Chondrocyte (in vitro differentiated cells): ENCODE data around the gene RS1. TPM values are rescaled to one million over a fixed set of nuclear protein-coding genes. Genes with fewer than 3 reads are reported as not detected.

Experiments
- DNase-seq: peaks from one replicate; pipeline ENCODE4 v3.0.0; 2021; ENCODE audit warnings: mixed read lengths, low spot score
- H3K27ac Mint-ChIP-seq: one replicate; pipeline ENCODE4 v1.8.0; 2021; ENCODE audit warnings: mild to moderate bottlenecking, moderate library complexity, mixed read lengths; ENCODE audit not compliant: unreplicated experiment
- H3K27me3 Mint-ChIP-seq: 2 replicates; pipeline ENCODE4 v1.8.0; 2021; ENCODE audit warnings: low read depth, mixed read lengths
- H3K36me3 Mint-ChIP-seq: 2 replicates; pipeline ENCODE4 v1.8.0; 2021; ENCODE audit warnings: low read depth, mixed read lengths
- H3K4me1 Mint-ChIP-seq: 2 replicates; pipeline ENCODE4 v1.8.0; 2021; ENCODE audit warnings: low read depth, mild to moderate bottlenecking, mixed read lengths
- H3K4me3 Mint-ChIP-seq: one replicate; pipeline ENCODE4 v1.8.0; 2021; ENCODE audit warnings: mild to moderate bottlenecking, moderate library complexity, mixed read lengths; ENCODE audit not compliant: unreplicated experiment
- H3K9me3 Mint-ChIP-seq: 2 replicates; pipeline ENCODE4 v1.8.0; 2021; ENCODE audit warnings: low read depth, mixed read lengths
- long read RNA-seq: library from polyadenylated mRNA; stranded (forward); transcript quantifications from one replicate; pipeline ENCODE4 v2.0.0, GENCODE V29; 2021
- total RNA-seq: library from RNA; stranded (reverse); gene quantifications from 3 replicates; pipeline ENCODE4 v1.2.1, GENCODE V29; 2021
- TF ChIP-seq, protein P1 (sequence below): fragments of 200-600 bp; sonication (generic); IDR thresholded peaks from 2 replicates; pipeline ENCODE4 v1.5.0; 2021; ENCODE audit warnings: antibody characterized with exemption, mild to moderate bottlenecking, moderate library complexity

RS1 gene
- not detected in 3 replicates for total RNA-seq
- long read RNA-seq: 0 reads

DNA sequence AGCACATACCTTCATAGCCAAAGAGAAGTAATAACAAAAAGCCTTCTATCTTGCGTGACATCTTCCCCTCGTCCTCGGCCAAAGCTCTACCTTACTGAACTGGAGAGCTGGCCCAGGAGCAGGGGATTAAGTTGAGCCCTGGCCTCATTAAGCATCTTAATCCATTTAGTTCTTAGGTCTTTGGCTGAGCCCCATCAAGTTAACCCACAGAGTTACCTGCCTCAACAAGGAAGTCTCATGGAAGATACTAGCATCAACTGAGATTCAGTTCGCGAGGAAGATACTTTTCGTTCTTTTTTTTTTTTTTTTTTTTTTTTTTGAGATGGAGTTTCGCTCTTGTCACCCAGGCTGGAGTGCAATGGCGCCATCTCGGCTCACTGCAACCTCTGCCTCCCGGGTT lies at the start of gene RS1:
TSS of gene RS1 (minus strand) at position 101 of the 400 bp plus-strand sequence. CDS start at position 61, 40 bp downstream.
- H3K27ac Mint-ChIP-seq: no peak within 1 kb of the TSS
- peaks cover 8% of the 10 kb centered on the region for H3K4me1 Mint-ChIP-seq

DNA sequence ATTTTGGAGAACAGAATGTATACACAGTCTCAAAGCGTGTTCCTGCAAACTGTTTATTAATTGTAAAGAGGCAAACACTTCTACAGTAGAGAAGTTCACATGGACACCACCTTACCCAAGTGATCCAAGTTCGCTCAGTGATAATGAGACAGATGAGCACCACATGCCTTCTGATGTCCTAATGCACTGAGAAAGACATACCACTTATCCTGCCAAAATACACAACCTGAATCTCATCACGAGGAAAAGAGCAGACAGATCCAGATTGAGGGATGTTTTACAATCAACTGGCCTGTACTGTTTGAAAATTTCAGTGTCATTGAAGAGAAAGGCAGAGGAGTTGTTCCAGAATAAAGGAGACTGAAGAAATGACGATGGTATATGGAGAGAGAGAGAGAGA lies 47.9 kb upstream of the RS1 start:
- H3K4me1 Mint-ChIP-seq: peaks cover 5% of the 10 kb centered on the region
- no peaks in the 10 kb centered on the region for H3K27me3 Mint-ChIP-seq
- peaks cover 15% of the 10 kb centered on the region for H3K9me3 Mint-ChIP-seq
- TF ChIP-seq, protein P1, sequence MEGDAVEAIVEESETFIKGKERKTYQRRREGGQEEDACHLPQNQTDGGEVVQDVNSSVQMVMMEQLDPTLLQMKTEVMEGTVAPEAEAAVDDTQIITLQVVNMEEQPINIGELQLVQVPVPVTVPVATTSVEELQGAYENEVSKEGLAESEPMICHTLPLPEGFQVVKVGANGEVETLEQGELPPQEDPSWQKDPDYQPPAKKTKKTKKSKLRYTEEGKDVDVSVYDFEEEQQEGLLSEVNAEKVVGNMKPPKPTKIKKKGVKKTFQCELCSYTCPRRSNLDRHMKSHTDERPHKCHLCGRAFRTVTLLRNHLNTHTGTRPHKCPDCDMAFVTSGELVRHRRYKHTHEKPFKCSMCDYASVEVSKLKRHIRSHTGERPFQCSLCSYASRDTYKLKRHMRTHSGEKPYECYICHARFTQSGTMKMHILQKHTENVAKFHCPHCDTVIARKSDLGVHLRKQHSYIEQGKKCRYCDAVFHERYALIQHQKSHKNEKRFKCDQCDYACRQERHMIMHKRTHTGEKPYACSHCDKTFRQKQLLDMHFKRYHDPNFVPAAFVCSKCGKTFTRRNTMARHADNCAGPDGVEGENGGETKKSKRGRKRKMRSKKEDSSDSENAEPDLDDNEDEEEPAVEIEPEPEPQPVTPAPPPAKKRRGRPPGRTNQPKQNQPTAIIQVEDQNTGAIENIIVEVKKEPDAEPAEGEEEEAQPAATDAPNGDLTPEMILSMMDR: no peak
- no peak overlapping the region for H3K27ac Mint-ChIP-seq
- no peak for DNase-seq
- H3K4me3 Mint-ChIP-seq: no peak overlapping the region
- no peaks in the 10 kb centered on the region for H3K36me3 Mint-ChIP-seq

More for the DNA sequence above, at the start of gene RS1:
- H3K36me3 Mint-ChIP-seq: no peaks in the 10 kb centered on the region
- H3K9me3 Mint-ChIP-seq: peaks cover 10% of the 10 kb centered on the region
- TF ChIP-seq, protein P1: no peak
- H3K27me3 Mint-ChIP-seq: no peaks in the 10 kb centered on the region
- DNase-seq: no peak
- H3K4me3 Mint-ChIP-seq: no peak within 1 kb of the TSS

DNA sequence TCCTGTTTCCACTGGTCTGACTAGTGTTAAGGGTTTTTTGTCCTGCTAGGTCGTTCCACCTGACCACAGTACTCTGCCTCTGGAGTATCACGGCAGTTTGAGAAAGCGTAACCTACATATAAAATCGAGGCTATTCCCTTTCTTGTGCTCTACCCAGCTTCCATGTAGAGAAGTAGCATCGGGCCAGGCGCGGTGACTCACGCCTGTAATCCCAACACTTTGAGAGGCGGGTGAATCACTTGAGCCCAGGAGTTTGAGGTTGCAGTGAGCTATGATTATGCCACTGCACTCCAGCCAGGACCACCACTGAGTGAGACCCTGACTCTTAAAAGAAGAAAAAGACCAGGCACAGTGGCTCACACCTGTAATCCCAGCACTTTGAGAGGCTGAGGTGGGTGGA lies 43.0 kb upstream of the RS1 start:
- Mint-ChIP-seq H3K4me3 (no peak overlapping the region), H3K27ac (no peak overlapping the region), H3K4me1 (no peaks in the 10 kb centered on the region), H3K9me3 (peaks cover 24% of the 10 kb centered on the region), H3K27me3 (no peaks in the 10 kb centered on the region), H3K36me3 (no peaks in the 10 kb centered on the region)
- DNase-seq: no peak
- TF ChIP-seq, protein P1: no peak

DNA sequence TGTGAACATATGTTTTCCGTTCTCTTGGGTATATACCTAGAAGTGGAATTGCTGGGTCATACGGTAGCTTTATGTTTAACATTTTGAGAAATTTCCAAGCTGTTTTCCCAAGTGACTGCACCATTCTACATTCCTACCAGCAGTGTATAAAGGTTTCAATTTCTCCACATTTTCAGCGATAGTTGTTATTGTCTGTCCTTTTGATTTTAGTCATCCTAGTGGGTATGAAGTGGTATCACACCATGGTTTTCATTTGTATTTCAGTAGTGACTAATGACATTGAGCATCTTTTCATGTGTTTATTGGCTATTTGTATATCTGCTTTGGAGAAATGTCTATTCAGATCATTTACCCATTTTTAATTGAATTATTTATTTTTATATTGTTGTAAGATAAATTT lies 37.9 kb upstream of the RS1 start:
- no peak overlapping the region for H3K27ac Mint-ChIP-seq
- H3K9me3 Mint-ChIP-seq: peaks cover 19% of the 10 kb centered on the region
- H3K4me1 Mint-ChIP-seq: peaks cover 10% of the 10 kb centered on the region
- H3K4me3 Mint-ChIP-seq: no peak overlapping the region
- TF ChIP-seq, protein P1: peak; percentile 40
- no peaks in the 10 kb centered on the region for H3K36me3 Mint-ChIP-seq
- DNase-seq: no peak
- no peaks in the 10 kb centered on the region for H3K27me3 Mint-ChIP-seq

DNA sequence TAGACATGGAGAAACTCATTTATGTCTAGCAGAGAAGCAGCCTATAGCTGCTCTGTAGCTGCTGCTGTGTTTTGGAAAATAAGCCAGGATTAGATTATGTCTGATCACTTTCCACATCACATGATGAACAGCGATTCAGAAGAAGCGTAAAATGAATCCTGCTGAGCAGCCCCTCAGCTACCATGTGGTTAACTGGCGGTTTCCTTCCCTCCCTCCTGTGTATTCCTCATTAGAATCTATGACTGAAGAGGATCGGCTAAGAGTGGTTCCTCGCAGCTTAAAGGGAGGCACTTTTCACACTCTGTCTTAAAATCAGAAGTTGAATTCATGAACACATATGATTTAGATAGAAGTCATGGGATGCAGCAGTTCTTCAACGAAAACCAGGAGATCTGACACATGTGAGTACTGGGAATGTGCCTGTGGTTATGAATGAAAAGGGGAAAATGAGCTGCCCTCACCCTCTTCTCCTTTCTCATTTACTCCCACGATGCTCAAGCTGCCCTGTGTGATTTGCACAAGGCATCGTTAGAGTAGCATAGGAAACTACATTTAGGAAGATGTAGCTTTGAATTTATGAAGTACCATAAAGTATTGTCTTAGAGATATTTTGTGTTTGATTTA lies 35.6 kb upstream of the RS1 start, which contains the start of gene PPEF1:
TSS of gene PPEF1 (plus strand) at position 220 of the 624 bp plus-strand sequence. CDS start at position 356, 136 bp downstream.
- Mint-ChIP-seq H3K27me3 (no peaks in the 10 kb centered on the region), H3K9me3 (peaks cover 15% of the 10 kb centered on the region), H3K4me1 (peaks cover 16% of the 10 kb centered on the region), H3K27ac (no peak within 1 kb of the TSS), H3K36me3 (no peaks in the 10 kb centered on the region), H3K4me3 (no peak within 1 kb of the TSS)
- DNase-seq: no peak
- TF ChIP-seq, protein P1: no peak
